ENCODE measurements around the gene PDIA5. TPM values are rescaled to one million over a fixed set of nuclear protein-coding genes. Genes with fewer than 3 reads are reported as not detected.

The PDIA5 gene
- total RNA-seq, 4 donors from 2014 or later = 5.3 to 9.2 (median 7.2) TPM

GRCh38 chr3:123120573-123120972 lies 53.7 kb downstream of the PDIA5 start:
- no peaks in the 10 kb centered on the region for H3K9me3 ChIP-seq
- no peak for DNase-seq (ENCODE audit: low spot score in 2 of 2)
- H3K27ac ChIP-seq = no peak overlapping the region
- H3K4me1 ChIP-seq = no peaks in the 10 kb centered on the region
- no peak overlapping the region for H3K4me3 ChIP-seq
- H3K36me3 ChIP-seq = peaks cover 65% of the 10 kb centered on the region
- 88% methylated on average over 4 of the region's 4 CpGs for whole genome bisulfite sequencing
- no peaks in the 10 kb centered on the region for H3K27me3 ChIP-seq
- no peak for TF ChIP-seq EP300 (IDR thresholded peaks at IDR 0.05)
- no peak for TF ChIP-seq POLR2AphosphoS5 (IDR thresholded peaks at IDR 0.05)
- no peak for TF ChIP-seq POLR2A (IDR thresholded peaks at IDR 0.05)
- no peak for TF ChIP-seq CTCF (IDR thresholded peaks at IDR 0.05)

- H3K36me3 ChIP-seq = peaks cover 61% of the 10 kb centered on the region
- no peaks in the 10 kb centered on the region for H3K27me3 ChIP-seq
- no peak for TF ChIP-seq POLR2A (IDR thresholded peaks at IDR 0.05)
- TF ChIP-seq POLR2AphosphoS5 (IDR thresholded peaks at IDR 0.05) = no peak
- no peak for TF ChIP-seq EP300 (IDR thresholded peaks at IDR 0.05)
- TF ChIP-seq CTCF (IDR thresholded peaks at IDR 0.05) = no peak
- WGBS = 85% methylated on average over 5 of the region's 5 CpGs
- H3K4me3 ChIP-seq = no peak overlapping the region
- H3K9me3 ChIP-seq = no peaks in the 10 kb centered on the region
- DNase-seq (ENCODE audit: low spot score in 2 of 2) = no peak
- no peaks in the 10 kb centered on the region for H3K4me1 ChIP-seq
- no peak overlapping the region for H3K27ac ChIP-seq
Measured at GRCh38 chr3:123122057-123122456, 55.2 kb downstream of the PDIA5 start.

GRCh38 chr3:123122525-123123315 lies 55.9 kb downstream of the PDIA5 start:
- 53% methylated on average over 8 of the region's 8 CpGs for WGBS
- TF ChIP-seq EP300 (IDR thresholded peaks at IDR 0.05) = no peak
- no peak for TF ChIP-seq POLR2A (IDR thresholded peaks at IDR 0.05)
- TF ChIP-seq CTCF (IDR thresholded peaks at IDR 0.05) = no peak
- TF ChIP-seq POLR2AphosphoS5 (IDR thresholded peaks at IDR 0.05) = no peak
- H3K9me3 ChIP-seq = no peaks in the 10 kb centered on the region
- H3K27me3 ChIP-seq = no peaks in the 10 kb centered on the region
- H3K36me3 ChIP-seq = peaks cover 60% of the 10 kb centered on the region
- no peaks in the 10 kb centered on the region for H3K4me1 ChIP-seq
- no peak overlapping the region for H3K27ac ChIP-seq
- no peak for DNase-seq (ENCODE audit: low spot score in 2 of 2)
- H3K4me3 ChIP-seq = no peak overlapping the region

GRCh38 chr3:123123716-123124616 lies 57.1 kb downstream of the PDIA5 start:
- no peak overlapping the region for H3K27ac ChIP-seq
- no peak overlapping the region for H3K4me3 ChIP-seq
- H3K36me3 ChIP-seq = peaks cover 53% of the 10 kb centered on the region
- H3K4me1 ChIP-seq = no peaks in the 10 kb centered on the region
- H3K9me3 ChIP-seq = no peaks in the 10 kb centered on the region
- TF ChIP-seq CTCF (IDR thresholded peaks at IDR 0.05) (no peak), POLR2AphosphoS5 (IDR thresholded peaks at IDR 0.05) (no peak), EP300 (IDR thresholded peaks at IDR 0.05) (no peak), POLR2A (IDR thresholded peaks at IDR 0.05) (no peak)
- 79% methylated on average over 17 of the region's 24 CpGs for WGBS
- H3K27me3 ChIP-seq = no peaks in the 10 kb centered on the region
- DNase-seq (ENCODE audit: low spot score in 2 of 2) = no peak

GRCh38 chr3:123124971-123125370 lies 58.1 kb downstream of the PDIA5 start:
- TF ChIP-seq EP300 (IDR thresholded peaks at IDR 0.05) (no peak), POLR2AphosphoS5 (IDR thresholded peaks at IDR 0.05) (no peak), CTCF (IDR thresholded peaks at IDR 0.05) (no peak), POLR2A (IDR thresholded peaks at IDR 0.05) (no peak)
- Histone ChIP-seq H3K27ac (no peak overlapping the region), H3K4me1 (no peaks in the 10 kb centered on the region), H3K9me3 (no peaks in the 10 kb centered on the region), H3K36me3 (peaks cover 53% of the 10 kb centered on the region), H3K27me3 (no peaks in the 10 kb centered on the region), H3K4me3 (no peak overlapping the region)
- 95% methylated on average over 7 of the region's 7 CpGs for WGBS
- DNase-seq (ENCODE audit: low spot score in 2 of 2) = no peak
